Natural killer cell (primary cell): ENCODE data around the gene OR6C70. TPM values are rescaled to one million over a fixed set of nuclear protein-coding genes. Genes with fewer than 3 reads are reported as not detected.
"Not testable (repeated sequence)": the region's sequence is repeated elsewhere in the genome, so short reads cannot be mapped to it uniquely, and the experiment has no call there.

ENCODE experiments used
- ATAC-seq, 3 donors: fragments of 150-1000 bp in 2 of 3; fragments of 200-7000 bp in 1 of 3; cut with Tn5 transposase; 1 replicate in 1 of 3; 2 replicates in 2 of 3; pipeline ENCODE4 v1.10.0; 2021; ENCODE audit warnings: mild to moderate bottlenecking in 2 of 3, moderate library complexity in 2 of 3
- DNase-seq, 2 donors: peaks; one replicate each; pipeline versions ENCODE4 v3.0.0 to v3.0.0-alpha.2; 2013 to 2021; ENCODE audit warnings: mixed read lengths in 1 of 2
- H3K27ac ChIP-seq: one replicate; pipeline ENCODE4 v1.5.1; 2013; ENCODE audit warnings: mild to moderate bottlenecking, low read length
- H3K27me3 ChIP-seq: one replicate; pipeline ENCODE4 v1.6.1; 2013; ENCODE audit warnings: low read length; ENCODE audit not compliant: control insufficient read depth, insufficient read depth
- H3K36me3 ChIP-seq: one replicate; pipeline ENCODE4 v1.6.1; 2013; ENCODE audit warnings: low read length; ENCODE audit not compliant: control insufficient read depth, insufficient read depth
- H3K4me1 ChIP-seq: one replicate; pipeline ENCODE4 v1.6.1; 2013; ENCODE audit warnings: low read length; ENCODE audit not compliant: control insufficient read depth, insufficient read depth
- H3K4me3 ChIP-seq: one replicate; pipeline ENCODE4 v1.5.1; 2013; ENCODE audit warnings: low read length
- H3K9me3 ChIP-seq: one replicate; pipeline ENCODE4 v1.6.1; 2013; ENCODE audit warnings: low read length; ENCODE audit not compliant: control insufficient read depth, insufficient read depth
- H3K27ac Mint-ChIP-seq, 2 donors: one replicate each; pipeline ENCODE4 v1.8.0; 2022; ENCODE audit warnings: mild to moderate bottlenecking in 2 of 2, mixed read lengths in 2 of 2, moderate library complexity in 1 of 2
- H3K27me3 Mint-ChIP-seq, 2 donors: one replicate each; pipeline ENCODE4 v1.8.0; 2022; ENCODE audit warnings: low read depth in 2 of 2, mixed read lengths in 2 of 2
- H3K36me3 Mint-ChIP-seq: one replicate; pipeline ENCODE4 v1.8.0; 2022; ENCODE audit warnings: mixed read lengths
- H3K4me1 Mint-ChIP-seq, 2 donors: one replicate each; pipeline ENCODE4 v1.8.0; 2022; ENCODE audit warnings: mixed read lengths in 2 of 2
- H3K4me3 Mint-ChIP-seq: one replicate; pipeline ENCODE4 v1.8.0; 2022; ENCODE audit warnings: mild to moderate bottlenecking, moderate library complexity, mixed read lengths
- H3K9me3 Mint-ChIP-seq, 2 donors: one replicate each; pipeline ENCODE4 v1.8.0; 2022; ENCODE audit warnings: mixed read lengths in 2 of 2
- WGBS: methylation state at CpG from one replicate; pipeline ENCODE4 v1.1.7; 2013; ENCODE audit warnings: missing lambda C conversion rate; ENCODE audit not compliant: insufficient coverage; 5-methylcytosine and 5-hydroxymethylcytosine counted together
- intact Hi-C: fragments of 100-400 bp; cut with micrococcal nuclease; formaldehyde crosslinking; loops from one replicate; pipeline ENCODE4 v1.14.2; 2022
- total RNA-seq, 4 donors: library from RNA; stranded (reverse); fragments of 120-200 nt in 1 of 4; gene quantifications; one replicate each; pipeline versions ENCODE4 v1.2.3 to v1.2.4, GENCODE V29; 2013 to 2022
- TF ChIP-seq, protein P1 (sequence below): fragments of 200-600 bp; IDR thresholded peaks from one replicate; pipeline ENCODE4 v1.8.0; 2022; ENCODE audit warnings: antibody characterized with exemption

OR6C70 gene
- total RNA-seq, 3 donors from 2014 or later (not counting 1 experiment from before 2014, with no cell fraction given) = not detected

DNA sequence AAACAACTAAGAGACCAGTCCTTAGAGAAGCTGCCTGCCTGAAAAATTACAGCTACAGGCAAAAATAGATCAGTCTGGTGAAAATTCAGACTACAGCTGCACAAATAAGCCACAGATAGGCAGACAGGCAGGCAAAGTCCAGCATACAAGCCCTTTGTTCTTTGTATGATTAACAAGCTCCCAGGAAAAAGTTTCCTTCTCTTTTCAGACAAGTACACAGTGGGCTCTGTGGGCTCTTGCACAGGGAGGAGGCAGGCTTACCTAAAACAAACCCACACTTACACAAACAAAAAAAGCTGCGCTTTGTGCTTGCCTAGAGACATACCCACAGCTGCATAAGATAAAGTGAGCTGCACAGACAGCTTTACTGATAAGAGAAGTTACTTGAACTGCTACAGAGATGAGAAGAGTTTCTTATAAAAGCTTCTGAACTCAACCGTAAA, 29.9 kb upstream of the OR6C70 start:
- Mint-ChIP-seq H3K4me3 (no peak overlapping the region), H3K4me1 (no peaks in the 10 kb centered on the region), H3K27ac (no peak overlapping the region), H3K36me3 (no peaks in the 10 kb centered on the region), H3K27me3 (peaks cover 12 to 37% of the 10 kb centered on the region in 2 donors), H3K9me3 (no peaks in the 10 kb centered on the region)
- Histone ChIP-seq H3K27me3 (peaks cover 3% of the 10 kb centered on the region), H3K4me1 (no peaks in the 10 kb centered on the region), H3K27ac (no peak overlapping the region), H3K4me3 (no peak overlapping the region), H3K9me3 (no peaks in the 10 kb centered on the region), H3K36me3 (no peaks in the 10 kb centered on the region)
- 62% methylated on average over 1 of the region's 2 CpGs for whole genome bisulfite sequencing
- intact Hi-C loops = no loop called here
- no peak for DNase-seq
- TF ChIP-seq, protein P1, sequence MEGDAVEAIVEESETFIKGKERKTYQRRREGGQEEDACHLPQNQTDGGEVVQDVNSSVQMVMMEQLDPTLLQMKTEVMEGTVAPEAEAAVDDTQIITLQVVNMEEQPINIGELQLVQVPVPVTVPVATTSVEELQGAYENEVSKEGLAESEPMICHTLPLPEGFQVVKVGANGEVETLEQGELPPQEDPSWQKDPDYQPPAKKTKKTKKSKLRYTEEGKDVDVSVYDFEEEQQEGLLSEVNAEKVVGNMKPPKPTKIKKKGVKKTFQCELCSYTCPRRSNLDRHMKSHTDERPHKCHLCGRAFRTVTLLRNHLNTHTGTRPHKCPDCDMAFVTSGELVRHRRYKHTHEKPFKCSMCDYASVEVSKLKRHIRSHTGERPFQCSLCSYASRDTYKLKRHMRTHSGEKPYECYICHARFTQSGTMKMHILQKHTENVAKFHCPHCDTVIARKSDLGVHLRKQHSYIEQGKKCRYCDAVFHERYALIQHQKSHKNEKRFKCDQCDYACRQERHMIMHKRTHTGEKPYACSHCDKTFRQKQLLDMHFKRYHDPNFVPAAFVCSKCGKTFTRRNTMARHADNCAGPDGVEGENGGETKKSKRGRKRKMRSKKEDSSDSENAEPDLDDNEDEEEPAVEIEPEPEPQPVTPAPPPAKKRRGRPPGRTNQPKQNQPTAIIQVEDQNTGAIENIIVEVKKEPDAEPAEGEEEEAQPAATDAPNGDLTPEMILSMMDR = no peak
- ATAC-seq = no peak

DNA sequence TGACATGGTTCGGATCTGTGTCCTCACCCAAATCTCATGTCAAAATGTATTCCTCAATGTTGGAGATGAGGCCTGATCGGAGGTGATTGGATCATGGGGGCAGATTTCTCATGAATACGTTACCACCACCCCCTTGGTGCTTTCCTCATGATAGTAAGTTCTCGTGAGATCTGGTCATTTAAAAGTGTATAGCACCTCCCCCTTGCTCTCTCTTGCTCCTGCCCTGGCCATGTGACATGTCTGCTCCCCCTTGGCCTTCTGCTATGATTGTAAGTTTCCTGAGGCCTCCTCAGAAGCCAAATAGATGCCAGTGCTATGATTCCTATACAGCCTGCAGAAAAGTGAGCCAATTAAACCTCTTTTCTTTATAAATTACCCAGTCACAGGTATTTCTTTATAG, 29.3 kb upstream of the OR6C70 start:
- H3K36me3 Mint-ChIP-seq = no peaks in the 10 kb centered on the region
- H3K27me3 Mint-ChIP-seq = peaks cover 12 to 37% of the 10 kb centered on the region in 2 donors
- no peak overlapping the region for H3K27ac ChIP-seq
- H3K36me3 ChIP-seq = no peaks in the 10 kb centered on the region
- TF ChIP-seq, protein P1 = no peak
- no peaks in the 10 kb centered on the region for H3K9me3 ChIP-seq
- no peaks in the 10 kb centered on the region for H3K9me3 Mint-ChIP-seq
- ATAC-seq = no peak
- no peaks in the 10 kb centered on the region for H3K4me1 ChIP-seq
- intact Hi-C loops = no loop called here
- peaks cover 3% of the 10 kb centered on the region for H3K27me3 ChIP-seq
- no peaks in the 10 kb centered on the region for H3K4me1 Mint-ChIP-seq
- no peak overlapping the region for H3K4me3 ChIP-seq
- 87% methylated on average over 4 of the region's 4 CpGs for WGBS
- H3K27ac Mint-ChIP-seq = no peak overlapping the region
- DNase-seq = no peak
- no peak overlapping the region for H3K4me3 Mint-ChIP-seq

DNA sequence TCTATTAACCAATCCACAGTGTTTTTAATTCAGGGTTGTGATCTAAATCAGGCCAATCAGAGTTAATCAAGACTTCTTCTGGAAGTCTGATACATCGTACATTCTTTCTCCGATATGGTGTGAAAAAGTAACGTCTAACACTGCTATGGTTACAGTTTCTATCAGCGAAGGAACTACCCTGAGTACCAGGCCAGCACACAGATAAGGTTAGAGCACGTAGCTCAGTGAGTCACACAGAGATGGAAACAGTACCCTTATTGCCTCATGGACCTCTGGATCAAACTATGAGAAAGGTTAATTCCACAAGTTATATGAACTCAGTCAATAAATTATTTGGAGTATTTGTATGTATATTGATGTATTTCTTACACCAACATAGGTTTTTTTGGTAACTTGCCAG, 25.6 kb upstream of the OR6C70 start:
- Histone ChIP-seq H3K9me3 (no peaks in the 10 kb centered on the region), H3K4me1 (no peaks in the 10 kb centered on the region), H3K4me3 (no peak overlapping the region), H3K36me3 (no peaks in the 10 kb centered on the region), H3K27me3 (peaks cover 3% of the 10 kb centered on the region), H3K27ac (no peak overlapping the region)
- Mint-ChIP-seq H3K9me3 (no peaks in the 10 kb centered on the region), H3K4me1 (no peaks in the 10 kb centered on the region), H3K27ac (no peak overlapping the region), H3K36me3 (no peaks in the 10 kb centered on the region), H3K27me3 (peaks cover 10 to 43% of the 10 kb centered on the region in 2 donors), H3K4me3 (no peak overlapping the region)
- intact Hi-C loops = no loop called here
- 87% methylated on average over 5 of the region's 5 CpGs for WGBS
- ATAC-seq = no peak
- no peak for DNase-seq
- TF ChIP-seq, protein P1 = no peak

DNA sequence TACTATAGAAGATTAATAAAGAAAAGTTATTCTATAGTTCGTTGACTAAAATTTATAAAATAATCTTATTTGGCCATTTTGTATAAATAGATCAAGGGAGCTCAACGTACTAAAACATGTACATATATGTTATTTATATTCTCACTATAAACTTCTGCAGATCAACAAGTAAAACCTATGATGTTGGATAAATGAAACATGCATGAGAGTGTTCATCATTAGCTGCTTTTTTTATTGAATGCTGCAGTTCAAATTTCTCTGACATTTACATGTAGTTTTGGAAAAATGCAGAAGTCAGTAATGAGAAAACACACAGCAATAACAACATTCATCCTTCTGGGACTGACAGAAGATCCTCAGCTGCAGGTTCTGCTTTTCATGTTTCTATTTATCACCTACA, 22.1 kb upstream of the OR6C70 start, which contains the start of gene OR6C68:
Gene OR6C68 (plus strand): TSS at position 301 of the 400 bp plus-strand sequence. CDS start 0 bp downstream, at position 301.
- Mint-ChIP-seq H3K9me3 (no peaks in the 10 kb centered on the region), H3K36me3 (no peaks in the 10 kb centered on the region), H3K4me1 (no peaks in the 10 kb centered on the region), H3K4me3 (no peak within 1 kb of the TSS), H3K27me3 (peaks cover 7 to 33% of the 10 kb centered on the region in 2 donors), H3K27ac (no peak within 1 kb of the TSS)
- ATAC-seq (no peak), DNase-seq (no peak)
- no CpG with 5 or more reads among the region's 2 CpGs for WGBS
- intact Hi-C loops = no loop called here
- TF ChIP-seq, protein P1 = no peak
- Histone ChIP-seq H3K27ac (no peak within 1 kb of the TSS), H3K36me3 (no peaks in the 10 kb centered on the region), H3K4me3 (no peak within 1 kb of the TSS), H3K27me3 (no peaks in the 10 kb centered on the region), H3K9me3 (no peaks in the 10 kb centered on the region), H3K4me1 (no peaks in the 10 kb centered on the region)

DNA sequence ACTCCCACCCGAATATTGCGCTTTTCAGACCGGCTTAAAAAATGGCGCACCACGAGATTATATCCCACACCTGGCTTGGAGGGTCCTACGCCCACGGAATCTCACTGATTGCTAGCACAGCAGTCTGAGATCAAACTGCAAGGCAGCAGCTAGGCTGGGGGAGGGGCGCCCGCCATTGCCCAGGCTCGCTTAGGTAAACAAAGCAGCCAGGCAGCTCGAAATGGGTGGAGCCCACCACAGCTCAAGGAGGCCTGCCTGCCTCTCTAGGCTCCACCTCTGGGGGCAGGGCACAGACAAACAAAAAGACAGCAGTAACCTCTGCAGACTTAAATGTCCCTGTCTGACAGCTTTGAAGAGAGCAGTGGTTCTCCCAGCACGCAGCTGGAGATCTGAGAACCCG, 14.3 kb upstream of the OR6C70 start:
- H3K9me3 Mint-ChIP-seq, H3K27ac ChIP-seq, H3K9me3 ChIP-seq, DNase-seq, H3K4me1 Mint-ChIP-seq, H3K4me3 ChIP-seq, ATAC-seq, intact Hi-C loops, H3K4me3 Mint-ChIP-seq, H3K36me3 ChIP-seq, H3K4me1 ChIP-seq, H3K36me3 Mint-ChIP-seq, H3K27ac Mint-ChIP-seq, H3K27me3 ChIP-seq: not testable (repeated sequence)
- 60% methylated on average over 2 of the region's 13 CpGs for WGBS
- peaks cover 7 to 25% of the 10 kb centered on the region in 2 donors for H3K27me3 Mint-ChIP-seq
